Heart left ventricle (tissue), 16 donors: ENCODE measurements around the gene EYS. TPM values are rescaled to one million over a fixed set of nuclear protein-coding genes. Genes with fewer than 3 reads are reported as not detected.

Experiments used
- ATAC-seq, 4 donors: fragments of 200-7000 bp; cut with Tn5 transposase; one replicate each; pipeline ENCODE4 v1.9.1; 2020 to 2022; ENCODE audit warnings: moderate library complexity in 4 of 4, mild to moderate bottlenecking in 3 of 4, moderate number of reproducible peaks in 1 of 4
- DNase-seq, 5 donors: peaks; one replicate each; pipeline ENCODE4 v3.0.0-alpha.2; 2020
- H3K27ac ChIP-seq, 12 donors: fragments of 200-600 bp; sonication (generic) in 4 of 12; one replicate each; pipeline versions ENCODE4 v1.5.0 to v1.8.0; 2016 to 2022; ENCODE audit warnings: mild to moderate bottlenecking in 2 of 12
- H3K27me3 ChIP-seq, 9 donors: fragments of 200-600 bp; sonication (generic) in 2 of 9; one replicate each; pipeline versions ENCODE4 v1.5.1 to v1.8.0; 2016 to 2022; ENCODE audit warnings: mild to moderate bottlenecking in 3 of 9
- H3K36me3 ChIP-seq, 9 donors: fragments of 200-600 bp; sonication (generic) in 2 of 9; one replicate each; pipeline versions ENCODE4 v1.5.0 to v1.8.0; 2018 to 2022; ENCODE audit warnings: mild to moderate bottlenecking in 2 of 9
- H3K4me1 ChIP-seq, 12 donors: fragments of 200-600 bp; sonication (generic) in 4 of 12; one replicate each; pipeline versions ENCODE4 v1.5.0 to v1.8.0; 2016 to 2022; ENCODE audit warnings: mild to moderate bottlenecking in 3 of 12
- H3K4me3 ChIP-seq, 12 donors: fragments of 200-600 bp; sonication (generic) in 4 of 12; one replicate each; pipeline versions ENCODE4 v1.5.0 to v1.8.0; 2017 to 2022; ENCODE audit warnings: mild to moderate bottlenecking in 9 of 12, moderate library complexity in 4 of 12
- H3K9me3 ChIP-seq, 12 donors: fragments of 200-600 bp; sonication (generic) in 4 of 12; one replicate each; pipeline versions ENCODE4 v1.5.0 to v1.8.0; 2016 to 2022; ENCODE audit warnings: mild to moderate bottlenecking in 1 of 12
- CTCF ChIP-seq, 12 donors: fragments of 200-600 bp; sonication (generic) in 4 of 12; IDR thresholded peaks; one replicate each; pipeline versions ENCODE4 v1.5.0 to v1.8.0; 2018 to 2022; ENCODE audit warnings: antibody characterized with exemption in 12 of 12, mild to moderate bottlenecking in 5 of 12
- POLR2A ChIP-seq, 2 donors: fragments of 450-650 bp; IDR thresholded peaks; one replicate each; pipeline ENCODE4 v1.6.1; 2017; ENCODE audit warnings: antibody characterized with exemption in 2 of 2, mild to moderate bottlenecking in 2 of 2, moderate library complexity in 2 of 2
- WGBS, 4 donors: extraction: QIAGEN DNeasy Blood & Tissue Kit in 2 of 4; methylation state at CpG; one replicate each; pipeline versions ENCODE4 v1.1.5 to v1.1.7; 2013 to 2018; 5-methylcytosine and 5-hydroxymethylcytosine counted together
- intact Hi-C, 10 donors: fragments of 100-400 bp; cut with DNase I; formaldehyde crosslinking; loops; one replicate each; pipeline versions ENCODE4 v1.11.1 to v1.14.2; 2022
- polyA plus RNA-seq, 2 donors: library from polyadenylated mRNA; stranded (reverse); fragments of 200-250 nt; gene quantifications; one replicate each; pipeline ENCODE4 v1.2.3, GENCODE V29; 2013
- total RNA-seq, 9 donors: library from RNA; depleted of rRNA in 2 of 9; stranded (reverse); fragments of >200 nt in 2 of 9; fragmentation: NEBNext Ultra II Directional in 3 of 9; extraction: Animal tissue kit (Norgen Biotek cat#: 25700) in 3 of 9; gene quantifications; one replicate each; pipeline versions ENCODE4 v1.1.0 to v1.2.4, GENCODE V29; 2016 to 2023
- donor health status: ischemic (EF 13 %, LVEDD 7.1; RV severe dilation, severe dysfunction).
- donor health status: healthy with polysubstance abuse.
- donor health status: DM: no; HTN: yes; CAD: no.
- donor health status: DM: no; HTN: no; CAD: no.
- donor health status: ischemic (EF 25% LVEDD 6.9; RV normal size, moderate dysfunction).
- donor health status: ischemic (EF 25% LVEDD 5.7; RV mildly dilated, moderate dysfunction).
- donor health status: healthy.
- donor health status: DM: yes; HTN: yes; CAD: no.
- donor health status: ischemic (EF 35%, LVEDD 5.7; RV mildly dilated, moderate dysfunction).
- donor health status: nonischemic (EF 11% LVEDD 7.7; RV severe dilation, severe dysfunction).
- donor health status: DM: yes; HTN: yes; CAD: no.
- donor health status: PGD.
- donor health status: ischemic (EF 29% LVEDD 5.4; RV normal size, mild dysfunction).
- donor health status: nonischemic (EF 23%, LVEDD 6.1; RV moderate dilation, normal function).

EYS gene
- total and polyA plus RNA-seq, 11 donors, result 0.07 to 0.27 (median 0.08) TPM; not detected in 8

- Histone ChIP-seq H3K4me3 (no peak overlapping the region), H3K27ac (no peak overlapping the region), H3K9me3 (peaks cover 0 to 9% (median 0%) of the 10 kb centered on the region in 12 donors), H3K36me3 (peaks cover 0 to 11% (median 0%) of the 10 kb centered on the region in 9 donors), H3K4me1 (peaks cover 0 to 56% (median 30%) of the 10 kb centered on the region in 12 donors), H3K27me3 (no peaks in the 10 kb centered on the region)
- DNase-seq (no peak), ATAC-seq (no peak)
- WGBS, 4 donors, result 27 to 37% (median 34%) methylated on average over 3 of the region's 3 CpGs
- no peak for TF ChIP-seq CTCF (IDR thresholded peaks at IDR 0.05)
- no peak for TF ChIP-seq POLR2A (IDR thresholded peaks at IDR 0.05)
- intact Hi-C loops, result loop anchor here in 1 of 10 donors (5.0 kb wide), 1 partner anchor 37 kb away; the partner anchor contains the start of gene PHF3
These were observed 2032.4 kb downstream of the EYS start for GRCh38 chr6:63674635-63675034.

DNA sequence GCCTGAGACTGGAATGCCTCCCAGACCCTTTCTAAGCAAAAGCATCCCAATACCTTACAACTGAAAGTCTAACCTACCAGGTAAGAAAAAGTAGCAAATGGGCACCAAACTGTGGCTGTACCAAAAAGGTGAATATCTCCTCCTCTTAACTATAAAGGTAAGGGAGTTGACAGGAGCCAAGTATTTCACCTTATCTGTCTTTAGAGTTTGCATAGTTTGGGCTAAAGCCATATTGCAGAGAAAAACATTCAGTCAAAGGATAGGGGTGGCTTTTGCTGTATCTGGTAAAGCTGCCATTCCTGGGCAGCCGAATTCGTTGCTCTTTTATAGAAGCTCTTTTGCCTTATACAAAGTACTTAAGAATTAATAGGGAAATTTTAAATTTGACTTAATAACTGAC, 2033.3 kb downstream of the EYS start:
- Histone ChIP-seq H3K9me3 (peaks cover 0 to 9% (median 0%) of the 10 kb centered on the region in 12 donors), H3K4me1 (peaks cover 0 to 52% (median 31%) of the 10 kb centered on the region in 12 donors), H3K36me3 (peaks cover 0 to 11% (median 0%) of the 10 kb centered on the region in 9 donors), H3K4me3 (no peak overlapping the region), H3K27me3 (no peaks in the 10 kb centered on the region), H3K27ac (no peak overlapping the region)
- DNase-seq (no peak), ATAC-seq (no peak)
- WGBS, 4 donors, result 60 to 81% (median 69%) methylated on average over 2 of the region's 2 CpGs
- no peak for TF ChIP-seq CTCF (IDR thresholded peaks at IDR 0.05)
- TF ChIP-seq POLR2A (IDR thresholded peaks at IDR 0.05), result no peak
- intact Hi-C loops, result no loop called here

GRCh38 chr6:63672582-63673129, 2034.4 kb downstream of the EYS start:
- peaks cover 0 to 9% (median 0%) of the 10 kb centered on the region in 12 donors for H3K9me3 ChIP-seq
- DNase-seq, result no peak
- H3K4me1 ChIP-seq, result peaks cover 0 to 48% (median 33%) of the 10 kb centered on the region in 12 donors

More at GRCh38 chr6:63672582-63673129, 2034.4 kb downstream of the EYS start:
- WGBS, 4 donors, result 80 to 92% (median 89%) methylated on average over 3 of the region's 3 CpGs
- ATAC-seq, result no peak
- H3K36me3 ChIP-seq, result peaks cover 0 to 11% (median 0%) of the 10 kb centered on the region in 9 donors
- TF ChIP-seq CTCF (IDR thresholded peaks at IDR 0.05), result no peak
- no peak overlapping the region for H3K27ac ChIP-seq
- H3K27me3 ChIP-seq, result no peaks in the 10 kb centered on the region
- intact Hi-C loops, result no loop called here
- no peak overlapping the region for H3K4me3 ChIP-seq
